SK-N-SH (cell line): ENCODE data around the gene P3H4. TPM values are rescaled to one million over a fixed set of nuclear protein-coding genes. Genes with fewer than 3 reads are reported as not detected.

Source experiments
- CTCF ChIA-PET: fragments of 300-600, 350-600 bp; formaldehyde crosslinking; extraction: SDS; loops from one replicate; lab custom pipeline; 2021; lab: Yijun Ruan, JAX
- POLR2A ChIA-PET: fragments of 350-600 bp; sonication (Branson Sonifier 250); formaldehyde crosslinking; extraction: SDS; loops from one replicate; lab custom pipeline; 2020; ENCODE audit warnings: antibody characterized with exemption, inconsistent platforms; lab: Yijun Ruan, JAX
- DNase-seq: peaks from one replicate; pipeline ENCODE4 v3.0.0; 2012
- H2AFZ ChIP-seq: fragments of 200-600 bp; sonication (generic); 2 replicates; pipeline ENCODE4 v1.8.1; 2016; ENCODE audit warnings: antibody characterized with exemption, mild to moderate bottlenecking, low read depth
- H3F3A ChIP-seq: fragments of 200-600 bp; sonication (generic); replicated peaks from 2 replicates; pipeline ENCODE3; 2016; ENCODE audit warnings: antibody characterized with exemption, mild to moderate bottlenecking; ENCODE audit not compliant: insufficient read depth
- H3K27ac ChIP-seq, 2 experiments: fragments of 200-500 bp in 1 of 2; fragments of 200-600 bp in 1 of 2; sonication (Bioruptor generic) in 1 of 2; sonication (generic), shearing (Covaris generic) in 1 of 2; 2 replicates each; pipeline versions ENCODE4 v1.5.1 to v1.6.1; 2014 to 2016; ENCODE audit warnings: low read depth in 2 of 2, inconsistent platforms in 1 of 2, low read length in 1 of 2, mild to moderate bottlenecking in 1 of 2, mixed read lengths in 1 of 2
- H3K27me3 ChIP-seq: fragments of 200-600 bp; sonication (generic), shearing (Covaris generic); 2 replicates; pipeline ENCODE4 v1.6.1; 2016; ENCODE audit warnings: mixed run types; ENCODE audit not compliant: insufficient read depth
- H3K36me3 ChIP-seq, 2 experiments: fragments of 200-500 bp in 1 of 2; fragments of 200-600 bp in 1 of 2; sonication (Bioruptor generic) in 1 of 2; sonication (generic) in 1 of 2; replicated peaks in 1 of 2; 2 replicates each; pipeline versions ENCODE3 to v1.5.1; 2014 to 2016; ENCODE audit warnings: low read length in 1 of 2, mild to moderate bottlenecking in 1 of 2; ENCODE audit not compliant: insufficient read depth in 2 of 2, control insufficient read depth in 1 of 2
- H3K4me1 ChIP-seq, 2 experiments: fragments of 200-500 bp in 1 of 2; fragments of 200-600 bp in 1 of 2; sonication (Bioruptor generic) in 1 of 2; sonication (generic), shearing (Covaris generic) in 1 of 2; 2 replicates each; pipeline versions ENCODE4 v1.5.1 to v1.6.1; 2014 to 2016; ENCODE audit warnings: low read depth in 1 of 2, low read length in 1 of 2, mixed run types in 1 of 2; ENCODE audit not compliant: insufficient read depth in 2 of 2, control insufficient read depth in 1 of 2
- H3K4me2 ChIP-seq: fragments of 200-600 bp; sonication (generic), shearing (Covaris generic); 2 replicates; pipeline ENCODE4 v1.6.1; 2017; ENCODE audit warnings: mixed run types
- H3K4me3 ChIP-seq, 2 experiments: fragments of 200-500 bp in 1 of 2; fragments of 200-600 bp in 1 of 2; sonication (Bioruptor generic) in 1 of 2; sonication (generic), shearing (Covaris generic) in 1 of 2; 2 replicates each; pipeline versions ENCODE4 v1.5.1 to v1.8.1; 2014 to 2016; ENCODE audit warnings: low read depth in 2 of 2, inconsistent platforms in 1 of 2, low read length in 1 of 2, mild to moderate bottlenecking in 1 of 2, mixed read lengths in 1 of 2, moderate library complexity in 1 of 2
- H3K79me2 ChIP-seq: fragments of 200-600 bp; sonication (generic); 2 replicates; pipeline ENCODE4 v1.8.1; 2017; ENCODE audit warnings: mild to moderate bottlenecking; ENCODE audit not compliant: insufficient read depth
- H3K9ac ChIP-seq: fragments of 200-600 bp; sonication (generic); 2 replicates; pipeline ENCODE4 v1.6.1; 2017; ENCODE audit warnings: mixed run types
- H3K9me2 ChIP-seq: fragments of 200-600 bp; sonication (generic); 2 replicates; pipeline ENCODE4 v1.6.1; 2017; ENCODE audit warnings: mixed run types
- H3K9me3 ChIP-seq: fragments of 200-600 bp; sonication (generic); 2 replicates; pipeline ENCODE4 v1.6.1; 2017; ENCODE audit warnings: mixed run types, mild to moderate bottlenecking, moderate library complexity
- H4K20me1 ChIP-seq: fragments of 200-600 bp; sonication (generic); 2 replicates; pipeline ENCODE4 v1.6.1; 2017; ENCODE audit warnings: mild to moderate bottlenecking, mixed run types; ENCODE audit not compliant: insufficient read depth
- CHD2 ChIP-seq: fragments of 150-350 bp; IDR thresholded peaks from 2 replicates; pipeline ENCODE4 v1.6.1; 2018; ENCODE audit warnings: low read length; ENCODE audit not compliant: partially characterized antibody
- CTCF ChIP-seq: fragments of 200-600 bp; sonication (generic); IDR thresholded peaks from 2 replicates; pipeline ENCODE4 v1.6.1; 2017; ENCODE audit warnings: antibody characterized with exemption, mild to moderate bottlenecking, moderate library complexity
- ELF1 ChIP-seq: IDR thresholded peaks from 2 replicates; pipeline ENCODE4 v1.4.0; 2012
- FOXJ3 ChIP-seq: sonication (generic); formaldehyde crosslinking; IDR thresholded peaks from 2 replicates; pipeline ENCODE4 v1.5.1; 2020; ENCODE audit warnings: mild to moderate bottlenecking, missing genetic modification reagents
- JUND ChIP-seq: IDR thresholded peaks from 2 replicates; pipeline ENCODE4 v1.4.0; 2012
- MAX ChIP-seq: IDR thresholded peaks from 2 replicates; pipeline ENCODE4 v1.4.0; 2012; ENCODE audit warnings: low read depth
- NFIC ChIP-seq: IDR thresholded peaks from 2 replicates; pipeline ENCODE4 v1.4.0; 2012; ENCODE audit warnings: borderline replicate concordance
- NRF1 ChIP-seq: IDR thresholded peaks from 2 replicates; pipeline ENCODE4 v1.6.1; 2012; ENCODE audit warnings: low read depth, mild to moderate bottlenecking, low read length
- RAD21 ChIP-seq: IDR thresholded peaks from 2 replicates; pipeline ENCODE4 v1.6.1; 2012; ENCODE audit warnings: mild to moderate bottlenecking, low read length
- RCOR1 ChIP-seq: fragments of 150-350 bp; IDR thresholded peaks from 2 replicates; pipeline ENCODE4 v1.6.1; 2017; ENCODE audit warnings: antibody characterized with exemption, low read length
- RFX5 ChIP-seq: IDR thresholded peaks from 2 replicates; pipeline ENCODE4 v1.6.1; 2012; ENCODE audit warnings: mild to moderate bottlenecking, improper control_type of control experiment, low read length
- SIN3A ChIP-seq: IDR thresholded peaks from 2 replicates; pipeline ENCODE4 v1.6.1; 2012; ENCODE audit warnings: low read depth, mild to moderate bottlenecking, low read length, moderate library complexity, borderline replicate concordance
- SMC3 ChIP-seq: IDR thresholded peaks from 2 replicates; pipeline ENCODE4 v1.6.1; 2012; ENCODE audit warnings: low read depth, low read length, improper control_type of control experiment
- TAF1 ChIP-seq: IDR thresholded peaks from 2 replicates; pipeline ENCODE4 v1.6.1; 2012; ENCODE audit warnings: low read depth, mild to moderate bottlenecking, low read length, moderate library complexity, borderline replicate concordance
- TEAD4 ChIP-seq: IDR thresholded peaks from 2 replicates; pipeline ENCODE4 v1.4.0; 2012; ENCODE audit warnings: mild to moderate bottlenecking, borderline replicate concordance; ENCODE audit not compliant: insufficient read depth
- USF1 ChIP-seq: IDR thresholded peaks from 2 replicates; pipeline ENCODE4 v1.4.0; 2012; ENCODE audit warnings: low read depth, borderline replicate concordance
- WGBS: methylation state at CpG from one replicate; pipeline ENCODE4 v1.1.6; 2017; ENCODE audit warnings: low lambda C conversion rate; 5-methylcytosine and 5-hydroxymethylcytosine counted together
- polyA plus RNA-seq, 3 experiments: library from polyadenylated mRNA; depleted of rRNA; stranded (reverse); fragments of >200 nt; gene quantifications; 2 replicates each; pipeline ENCODE4 v1.2.3, GENCODE V29; 2012
- TF ChIP-seq, protein P1 (sequence below): IDR thresholded peaks from 2 replicates; pipeline ENCODE4; 2012

P3H4 gene
- polyA plus RNA-seq, 1 of the 3 experiments (the other 2 are of a cell fraction): 88.3 TPM

GRCh38 chr17:41812381-41813151 lies 817 bp upstream of the P3H4 start, which contains the start of gene FKBP10 (continued):
- peak; percentile 44; the same call in 1 of the 2 replicates for TF ChIP-seq USF1
- TF ChIP-seq CHD2: peak; percentile 97
- TF ChIP-seq MAX: peak; percentile 99
- TF ChIP-seq SIN3A: peak; percentile 77; the same call in 1 of the 2 replicates

- Histone ChIP-seq H3K4me1 (peaks cover 15 to 24% of the 10 kb centered on the region in 2 experiments; a peak in 2 of 4 replicates), H3K4me3 (peak overlapping the region; percentile 75 to 93), H3K79me2 (peaks cover 65% of the 10 kb centered on the region), H3K9me3 (no peaks in the 10 kb centered on the region), H4K20me1 (peaks cover 13% of the 10 kb centered on the region), H2AFZ (peak overlapping the region; percentile 92), H3K9ac (peak overlapping the region; percentile 87), H3K36me3 (peaks cover 7 to 8% of the 10 kb centered on the region in 2 experiments), H3K4me2 (peak overlapping the region; percentile 99), H3K27ac (peak overlapping the region; percentile 80 to 87; a peak in 3 of 4 replicates), H3K9me2 (no peaks in the 10 kb centered on the region), H3K27me3 (no peaks in the 10 kb centered on the region), H3F3A (no peaks in the 10 kb centered on the region)
- peak; percentile 71 for DNase-seq
- ChIA-PET POLR2A (interaction anchor here (0.6 to 2.4 kb wide), 5 partner anchors 24 to 1386 kb away, joined by 3 to 12 read pairs (median 4); partner anchors contain the start of genes EIF1, JUP and KLHL11), CTCF (interaction anchor here (0.7 to 20.2 kb wide), 24 partner anchors 10 to 308 kb away, joined by 3 to 405 read pairs (median 5); partner anchors contain the start of genes CNP, HAP1, JUP and KLHL11)
- 42% methylated on average over 27 of the region's 58 CpGs for WGBS
- TF ChIP-seq RAD21 (no peak), SIN3A (no peak), RCOR1 (no peak), CTCF (no peak), FOXJ3 (CRISPR knock-in tag) (no peak), SMC3 (no peak), TAF1 (no peak), TEAD4 (no peak), RFX5 (no peak), NRF1 (no peak), NFIC (no peak), ELF1 (no peak), JUND (no peak)
- TF ChIP-seq, protein P1, sequence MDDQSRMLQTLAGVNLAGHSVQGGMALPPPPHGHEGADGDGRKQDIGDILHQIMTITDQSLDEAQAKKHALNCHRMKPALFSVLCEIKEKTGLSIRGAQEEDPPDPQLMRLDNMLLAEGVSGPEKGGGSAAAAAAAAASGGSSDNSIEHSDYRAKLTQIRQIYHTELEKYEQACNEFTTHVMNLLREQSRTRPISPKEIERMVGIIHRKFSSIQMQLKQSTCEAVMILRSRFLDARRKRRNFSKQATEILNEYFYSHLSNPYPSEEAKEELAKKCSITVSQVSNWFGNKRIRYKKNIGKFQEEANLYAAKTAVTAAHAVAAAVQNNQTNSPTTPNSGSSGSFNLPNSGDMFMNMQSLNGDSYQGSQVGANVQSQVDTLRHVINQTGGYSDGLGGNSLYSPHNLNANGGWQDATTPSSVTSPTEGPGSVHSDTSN: no peak
Observed at GRCh38 chr17:41810659-41811548, 845 bp downstream of the P3H4 start.
